Globus pallidus (tissue), 1 donor: Measurements from ENCODE around the gene ACER3.
"Not testable (repeated sequence)": the region's sequence is repeated elsewhere in the genome, so short reads cannot be mapped to it uniquely, and the experiment has no call there.

ENCODE experiments used
- DNase-seq: peaks from one replicate; pipeline ENCODE4 v3.0.0-alpha.2; 2015; ENCODE audit warnings: low spot score

ACER3 gene

DNA sequence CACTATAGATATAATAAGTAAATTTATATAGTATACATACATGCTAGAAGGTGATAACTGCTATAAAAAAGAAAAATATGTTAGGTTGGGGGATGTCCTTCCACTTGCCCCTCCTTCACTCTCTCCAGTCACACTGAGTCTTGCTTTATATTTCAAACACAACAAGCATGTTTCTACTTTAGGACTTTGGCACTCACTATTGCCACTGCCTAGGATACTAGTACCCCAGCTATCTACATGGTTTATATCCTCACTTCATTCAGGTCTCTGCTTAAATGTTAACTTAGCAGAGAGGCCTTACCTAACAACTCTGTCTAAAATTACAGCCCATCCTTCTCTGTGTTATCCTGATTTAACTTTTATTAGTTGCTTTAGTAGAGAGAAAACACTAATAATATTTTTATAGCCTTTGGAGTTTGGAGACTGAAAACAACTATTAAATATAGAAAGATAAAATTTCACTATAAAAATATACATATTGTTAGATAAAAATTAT, 134.4 kb downstream of the ACER3 start:
- DNase-seq: no peak

- no peak for DNase-seq
Observed at GRCh38 chr11:76997512-76997911, 136.8 kb downstream of the ACER3 start.

DNA sequence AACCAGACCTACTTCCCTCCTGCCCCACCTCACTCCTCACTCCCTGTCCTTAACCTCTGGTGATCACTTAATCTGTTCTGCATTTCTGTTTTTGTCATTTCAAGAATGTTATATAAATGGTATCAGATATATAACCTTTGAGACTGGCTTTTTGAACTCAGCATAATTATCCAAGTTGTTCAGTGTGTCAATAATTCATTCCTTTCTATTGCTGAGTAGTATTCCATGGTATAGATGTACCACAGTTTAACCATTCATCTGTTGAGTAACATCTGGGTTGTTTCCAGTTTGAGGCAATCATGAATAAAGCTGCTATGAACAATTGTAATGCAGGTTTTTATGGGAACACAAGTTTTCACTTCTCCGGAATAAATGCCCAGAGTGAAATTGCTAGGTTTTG, 138.9 kb downstream of the ACER3 start:
- DNase-seq: no peak

GRCh38 chr11:77001613-77002012, 140.9 kb downstream of the ACER3 start:
- DNase-seq: no peak

DNA sequence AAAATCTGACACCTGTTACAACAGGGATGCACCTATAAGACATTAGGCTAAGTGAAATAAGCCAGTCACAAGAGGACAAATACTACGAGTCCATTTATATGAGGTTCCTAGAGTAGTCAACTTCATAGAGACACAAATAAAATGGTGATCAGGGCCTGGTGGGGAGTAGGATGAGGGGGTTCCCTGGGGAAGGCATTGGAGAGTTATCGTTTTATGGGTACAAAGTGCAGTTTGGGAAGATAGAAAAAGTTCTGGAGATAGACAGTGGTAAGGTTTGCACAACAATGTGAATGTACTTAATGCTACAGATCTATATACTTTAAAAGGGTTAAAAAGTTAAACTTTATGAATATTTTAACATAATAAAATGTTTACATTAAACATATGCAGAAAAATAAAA, 142.1 kb downstream of the ACER3 start:
- no peak for DNase-seq

- DNase-seq: no peak
Observed at GRCh38 chr11:77003963-77004362, 143.2 kb downstream of the ACER3 start.

- no peak for DNase-seq
Observed at GRCh38 chr11:77009533-77010160, 148.9 kb downstream of the ACER3 start.

DNA sequence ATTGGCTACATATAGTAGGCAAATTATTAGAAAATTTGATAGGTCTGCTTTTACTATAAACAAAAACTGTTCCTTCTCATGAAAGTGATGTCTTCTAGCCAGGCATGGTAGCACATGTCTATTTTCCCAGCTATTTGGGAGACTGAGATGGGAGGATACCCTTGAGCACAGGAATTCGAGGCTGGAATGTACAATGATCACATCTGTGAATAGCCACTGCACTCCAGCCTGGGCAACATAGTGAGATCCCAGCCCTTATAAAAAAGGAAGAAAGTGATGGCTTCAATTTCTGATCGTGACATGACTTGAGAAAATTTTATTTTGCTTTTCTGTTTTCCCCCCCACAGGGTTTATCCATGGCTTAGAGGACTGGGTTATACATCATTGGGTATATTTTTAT, 154.0 kb downstream of the ACER3 start:
- DNase-seq: no peak

DNA sequence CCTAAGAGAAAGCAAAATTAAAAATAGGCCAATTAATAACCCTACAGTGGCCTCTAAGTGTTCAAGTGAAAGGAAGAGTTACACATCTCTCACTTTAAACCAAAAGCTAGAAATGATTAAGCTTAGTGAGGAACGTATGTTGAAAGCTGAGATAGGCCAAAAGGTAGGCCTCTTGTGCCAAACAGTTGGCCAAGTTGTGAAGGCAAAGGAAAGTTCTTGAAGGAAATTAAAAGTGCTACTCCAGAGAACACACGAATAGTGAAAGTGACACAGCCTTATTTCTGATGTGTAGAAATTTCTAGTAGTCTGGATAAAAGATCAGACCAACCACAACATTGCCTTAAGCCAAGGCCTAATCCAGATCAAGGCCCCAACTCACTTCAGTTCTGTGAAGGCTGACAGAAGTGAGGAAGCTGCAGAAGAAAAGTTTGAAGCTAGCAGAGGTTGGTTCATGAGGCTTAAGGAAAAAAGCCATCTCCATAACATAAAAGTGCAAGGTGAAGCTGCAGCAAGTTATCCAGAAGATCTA, 157.7 kb downstream of the ACER3 start:
- DNase-seq: not testable (repeated sequence)

- DNase-seq: no peak
Observed at GRCh38 chr11:77019976-77020595, 159.4 kb downstream of the ACER3 start.

DNA sequence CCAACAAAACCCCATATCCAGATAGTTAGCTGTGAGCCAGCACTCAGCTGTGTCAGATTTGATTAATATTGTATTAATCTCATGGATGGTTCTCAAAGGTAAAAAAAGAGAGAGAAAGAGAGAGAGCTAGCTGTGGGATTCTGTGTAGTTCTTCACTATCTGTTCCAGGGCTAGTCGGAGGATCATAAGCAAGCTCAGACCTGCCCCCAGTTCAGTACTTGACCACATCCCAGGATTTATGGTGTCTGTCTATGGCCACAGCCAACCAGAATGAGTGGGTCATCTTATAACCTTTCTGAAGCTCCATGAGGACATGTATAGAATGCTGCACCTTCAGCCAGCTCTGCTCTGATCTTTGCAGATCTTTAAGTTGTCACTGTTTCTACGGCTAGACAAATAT, 160.0 kb downstream of the ACER3 start:
- DNase-seq: no peak

DNA sequence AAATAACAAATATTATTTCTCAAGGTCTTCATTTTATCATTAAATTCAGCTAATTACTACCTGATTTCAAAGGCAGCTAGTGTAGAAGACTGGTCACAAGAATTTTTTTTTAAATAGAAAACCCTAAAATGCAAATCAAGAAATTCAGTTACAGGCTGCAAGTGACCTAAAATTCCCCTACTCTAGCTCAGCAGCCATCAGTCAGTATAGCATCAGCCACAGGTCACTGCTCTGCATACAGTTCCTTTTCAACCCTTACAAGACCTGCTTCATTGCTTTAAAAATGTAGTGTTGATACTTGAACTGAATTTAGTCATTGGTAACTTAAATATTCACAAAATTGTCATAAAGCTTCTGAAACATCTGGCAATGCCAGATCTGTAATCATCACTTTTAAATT, 164.0 kb downstream of the ACER3 start:
- no peak for DNase-seq

DNA sequence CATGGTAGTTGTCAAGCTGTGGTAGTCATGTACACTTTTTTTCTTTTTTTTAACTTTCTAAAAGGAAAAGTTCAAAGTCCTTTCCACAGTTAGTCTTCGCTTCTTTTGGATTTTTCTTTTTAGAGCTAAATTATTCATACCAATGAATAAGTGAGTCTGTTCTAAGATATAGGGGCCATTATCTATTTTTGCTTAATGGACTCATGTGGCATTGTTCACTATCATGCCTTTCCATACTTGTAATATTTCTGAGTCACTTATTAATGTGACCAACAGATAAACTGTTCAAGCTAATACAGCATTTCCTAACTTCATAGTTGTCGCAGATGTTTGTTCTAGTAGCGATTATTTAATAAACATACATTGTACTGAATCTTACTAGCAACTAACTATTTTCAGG, 165.5 kb downstream of the ACER3 start:
- no peak for DNase-seq

DNA sequence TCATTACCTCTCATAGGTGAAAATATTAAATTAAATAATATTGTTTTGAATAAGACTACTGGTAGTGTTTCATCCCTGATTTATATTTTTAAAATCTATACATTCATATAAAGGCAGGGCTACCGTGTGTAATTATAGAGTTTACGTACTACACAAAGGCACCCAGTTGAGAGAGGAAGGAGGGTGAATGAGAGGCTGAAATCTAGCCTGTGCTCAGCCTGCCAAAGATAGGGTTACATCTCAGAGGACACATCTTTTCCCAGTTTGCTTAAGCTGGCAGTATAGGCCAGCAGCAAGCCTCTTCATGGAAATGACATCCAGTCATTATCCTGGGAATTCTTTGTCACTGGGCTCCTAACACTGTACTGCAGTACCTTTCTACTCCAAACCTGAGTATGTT, 166.0 kb downstream of the ACER3 start:
- DNase-seq: no peak

DNA sequence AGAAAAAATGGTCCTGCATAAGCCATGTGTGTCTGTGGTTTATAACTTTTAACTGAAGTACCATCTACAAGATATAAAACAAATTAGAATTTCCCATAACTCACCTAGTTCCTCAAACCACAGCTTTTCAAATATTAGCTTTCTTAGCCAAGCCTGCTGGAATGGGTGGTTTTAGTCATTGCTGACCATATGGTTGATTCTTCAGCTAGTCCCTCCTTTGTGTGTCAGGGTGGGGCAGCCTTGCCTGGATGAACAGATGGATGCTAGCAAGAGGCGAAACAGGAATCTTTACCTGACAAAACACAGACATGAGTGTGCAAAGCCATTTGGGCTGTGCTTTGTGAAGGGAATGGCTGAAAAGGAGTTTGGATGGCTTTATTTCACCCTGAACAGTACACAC, 166.6 kb downstream of the ACER3 start:
- DNase-seq: no peak

GRCh38 chr11:77029829-77030228, 169.1 kb downstream of the ACER3 start:
- no peak for DNase-seq

- DNase-seq: no peak
Observed at GRCh38 chr11:77030834-77031414, 170.2 kb downstream of the ACER3 start.

- DNase-seq: no peak
Observed at GRCh38 chr11:77031599-77031998, 170.9 kb downstream of the ACER3 start.

DNA sequence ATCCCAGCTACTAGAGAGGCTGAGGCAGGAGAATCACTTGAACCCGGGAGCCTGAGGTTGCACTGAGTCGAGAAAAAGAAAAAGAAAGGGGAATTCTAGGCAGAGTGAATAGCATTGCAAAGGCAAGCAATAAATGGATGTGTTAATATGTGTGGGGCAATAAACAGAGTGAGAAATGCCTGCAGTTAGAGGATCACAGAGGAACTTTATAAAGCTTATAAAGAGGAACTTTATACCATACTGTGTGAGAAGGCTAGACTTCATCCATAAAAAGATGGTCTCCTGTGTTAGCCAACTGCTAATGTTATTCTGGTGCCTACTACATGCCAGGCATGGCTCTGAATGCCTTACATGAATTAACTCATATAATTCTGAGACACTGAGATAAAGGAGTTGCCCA, 174.3 kb downstream of the ACER3 start:
- no peak for DNase-seq

- no peak for DNase-seq
Observed at GRCh38 chr11:77035580-77035979, 174.9 kb downstream of the ACER3 start.

DNA sequence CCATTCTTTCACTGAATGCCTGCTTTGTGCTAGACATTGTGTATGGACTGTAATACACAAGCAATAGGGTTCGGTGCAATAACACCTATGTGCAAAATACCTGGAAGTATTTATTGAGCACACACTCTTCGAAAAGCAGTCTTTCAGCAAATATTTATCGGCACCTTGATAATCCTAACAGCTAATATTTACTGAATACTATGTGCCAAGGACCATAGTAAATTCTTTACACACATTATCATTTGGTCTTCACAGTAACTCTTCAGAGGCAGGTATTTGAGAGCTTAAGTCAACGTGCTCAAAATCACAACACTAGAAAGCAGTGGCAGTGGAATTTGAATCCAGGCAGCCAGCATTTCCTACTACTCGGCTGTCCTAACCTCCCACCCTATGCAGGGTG, 175.7 kb downstream of the ACER3 start:
- DNase-seq: no peak

- no peak for DNase-seq
Observed at GRCh38 chr11:77037057-77037456, 176.3 kb downstream of the ACER3 start.

- no peak for DNase-seq
Observed at GRCh38 chr11:77038029-77038824, 177.5 kb downstream of the ACER3 start.
